OCI-LY1 (cell line): Measurements from ENCODE around the gene RASAL3.

Source experiments
- CTCF ChIP-seq: fragments of 200-600 bp; sonication (generic), shearing (Covaris generic); IDR thresholded peaks from 2 replicates; pipeline ENCODE4 v1.5.1; 2017; ENCODE audit warnings: mild to moderate bottlenecking, antibody characterized with exemption, low read length, moderate library complexity, mixed read lengths
- EZH2 ChIP-seq: fragments of 200-600 bp; sonication (generic), shearing (Covaris generic); IDR thresholded peaks from 2 replicates; pipeline ENCODE4 v1.8.0; 2017; ENCODE audit warnings: borderline replicate concordance, mixed run types, mild to moderate bottlenecking, antibody characterized with exemption, low read length, moderate library complexity, mixed read lengths

GRCh38 chr19:15422296-15423075, 41.9 kb downstream of the RASAL3 start:
- TF ChIP-seq CTCF (no peak), EZH2 (no peak)
